AG04449 (cell line): ENCODE results near the gene DCBLD2.
A peak's percentile ranks its signal among the peaks of the same experiment; 100 is the strongest.

ENCODE experiments used
- CTCF ChIA-PET: fragments of 350-600 bp; formaldehyde crosslinking; extraction: SDS; loops from one replicate; lab custom pipeline; 2021; ENCODE audit warnings: antibody characterized with exemption; lab: Yijun Ruan, JAX
- POLR2A ChIA-PET: fragments of 400-600, 350-600 bp; formaldehyde crosslinking; extraction: SDS; loops from one replicate; lab custom pipeline; 2020; ENCODE audit warnings: antibody characterized with exemption, inconsistent platforms; lab: Yijun Ruan, JAX
- DNase-seq: peaks from one replicate; pipeline ENCODE4 v3.0.0-alpha.2; 2010; ENCODE audit warnings: low read depth, low spot score
- H3K4me3 ChIP-seq: 2 replicates; pipeline ENCODE4 v1.5.1; 2011; ENCODE audit warnings: low read depth, mild to moderate bottlenecking, control low read depth, low read length
- CTCF ChIP-seq: IDR thresholded peaks from one replicate; pipeline ENCODE4 v1.5.1; 2011; ENCODE audit warnings: mild to moderate bottlenecking, moderate library complexity, low read length, control low read depth, inconsistent platforms; ENCODE audit not compliant: insufficient read depth; ENCODE audit errors: missing control alignments

Gene DCBLD2

GRCh38 chr3:98786364-98787006, 115.0 kb downstream of the DCBLD2 start:
- H3K4me3 ChIP-seq = no peak overlapping the region
- no peak for DNase-seq
- ChIA-PET CTCF (interaction anchor here (1.7 kb wide), 1 partner anchor 190 kb away, joined by 3 read pairs; no protein-coding TSS in a partner anchor), POLR2A (no interaction called here)
- no peak for TF ChIP-seq CTCF

GRCh38 chr3:98784666-98785600, 116.6 kb downstream of the DCBLD2 start:
- ChIA-PET POLR2A (no interaction called here), CTCF (interaction anchor here (0.7 to 2.0 kb wide), 3 partner anchors 9 to 184 kb away, joined by 3 to 5 read pairs (median 4); no protein-coding TSS in a partner anchor)
- no peak overlapping the region for H3K4me3 ChIP-seq
- no peak for TF ChIP-seq CTCF
- peak; percentile 84 for DNase-seq

GRCh38 chr3:98784042-98784441, 117.5 kb downstream of the DCBLD2 start:
- POLR2A ChIA-PET = no interaction called here
- DNase-seq = no peak
- no peak overlapping the region for H3K4me3 ChIP-seq
- no peak for TF ChIP-seq CTCF
- CTCF ChIA-PET = interaction anchor here (2.0 kb wide), 1 partner anchor 10 kb away, joined by 5 read pairs; no protein-coding TSS in a partner anchor

DNA sequence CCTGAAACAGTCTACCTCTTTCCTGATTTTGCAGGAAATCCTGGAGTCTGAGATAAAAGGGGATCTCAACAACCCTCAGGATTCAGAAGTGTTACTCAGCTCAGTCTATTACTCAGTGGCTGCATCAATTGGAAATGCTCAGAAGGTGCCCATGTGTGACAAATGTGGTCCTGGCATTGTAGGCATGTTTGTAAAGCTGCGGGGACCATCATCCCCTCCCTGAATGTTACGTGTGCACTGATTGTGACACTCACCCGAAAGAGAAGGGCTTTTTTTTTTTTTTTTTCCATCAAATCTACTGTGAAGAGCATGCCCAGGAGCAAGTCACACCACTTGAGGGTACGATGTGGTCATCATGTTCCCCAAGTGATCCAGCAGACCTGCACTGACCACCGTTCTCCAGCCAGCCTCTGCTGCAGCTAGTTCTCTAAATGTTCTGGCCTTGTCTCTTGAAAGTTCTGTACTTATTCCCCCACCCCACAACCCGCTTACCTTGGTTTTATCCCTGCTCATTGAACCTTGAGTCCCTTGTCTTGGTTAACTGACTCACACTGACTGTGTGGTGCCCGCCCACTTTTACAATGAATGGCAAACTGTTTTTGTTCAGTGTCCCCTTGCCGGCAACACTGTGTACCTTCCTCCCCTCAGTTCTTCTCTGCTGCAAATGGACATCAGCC, 118.5 kb downstream of the DCBLD2 start:
- H3K4me3 ChIP-seq = no peak overlapping the region
- TF ChIP-seq CTCF = no peak
- ChIA-PET POLR2A (no interaction called here), CTCF (interaction anchor here (0.6 to 2.2 kb wide), 2 partner anchors 181 kb away, joined by 3 to 10 read pairs; no protein-coding TSS in a partner anchor)
- no peak for DNase-seq

- ChIA-PET CTCF (interaction anchor here (0.7 to 4.3 kb wide), 3 partner anchors 178 to 184 kb away, joined by 3 to 33 read pairs (median 10); no protein-coding TSS in a partner anchor), POLR2A (no interaction called here)
- H3K4me3 ChIP-seq = no peak overlapping the region
- TF ChIP-seq CTCF = no peak
- no peak for DNase-seq
Observed at GRCh38 chr3:98780343-98780742, 121.2 kb downstream of the DCBLD2 start.
